ENCODE measurements around the gene PDE7B. TPM values are rescaled to one million over a fixed set of nuclear protein-coding genes. Genes with fewer than 3 reads are reported as not detected.
A peak's percentile ranks its signal among the peaks of the same experiment; 100 is the strongest.

Gene PDE7B
- total and polyA plus RNA-seq, 2 of the 13 experiments (the other 11 are each of a cell fraction or from before 2014, with no cell fraction given): not detected

GRCh38 chr6:136226027-136226673, 374.6 kb downstream of the PDE7B start (continued):
- TF ChIP-seq TFAP4 (IDR thresholded peaks at IDR 0.05; ENCODE audit: borderline replicate concordance, low read depth) (no peak), DMAP1 (CRISPR knock-in tag; IDR thresholded peaks at IDR 0.05) (no peak), ZNF317 (CRISPR knock-in tag; IDR thresholded peaks at IDR 0.05) (no peak), ZNF484 (CRISPR knock-in tag; IDR thresholded peaks at IDR 0.05; ENCODE audit: borderline replicate concordance, low read depth) (no peak), GATAD2A (CRISPR knock-in tag; IDR thresholded peaks at IDR 0.05) (peak; percentile 80), FOXK1 (CRISPR knock-in tag; IDR thresholded peaks at IDR 0.05; ENCODE audit: borderline replicate concordance, low read depth) (no peak; the same call in 1 of the 2 replicates), ASH2L (IDR thresholded peaks at IDR 0.05; ENCODE audit: insufficient read length, low read depth, low read length) (peak; percentile 8), HINFP (CRISPR knock-in tag; IDR thresholded peaks at IDR 0.05; ENCODE audit: low read depth) (no peak), PAWR (CRISPR knock-in tag; IDR thresholded peaks at IDR 0.05; ENCODE audit: borderline replicate concordance) (no peak), NFIC (IDR thresholded peaks at IDR 0.05; ENCODE audit: low read length) (no peak), PHB2 (IDR thresholded peaks at IDR 0.05; ENCODE audit: partially characterized antibody) (no peak), ZNF337 (CRISPR knock-in tag; IDR thresholded peaks at IDR 0.05; ENCODE audit: borderline replicate concordance, low read depth) (no peak), KAT8 (CRISPR knock-in tag; IDR thresholded peaks at IDR 0.05) (peak; percentile 12; the same call in 1 of the 2 replicates), SMC3 (IDR thresholded peaks at IDR 0.05; ENCODE audit: low read length) (peak; percentile 98)
- TF ChIP-seq, protein P1, sequence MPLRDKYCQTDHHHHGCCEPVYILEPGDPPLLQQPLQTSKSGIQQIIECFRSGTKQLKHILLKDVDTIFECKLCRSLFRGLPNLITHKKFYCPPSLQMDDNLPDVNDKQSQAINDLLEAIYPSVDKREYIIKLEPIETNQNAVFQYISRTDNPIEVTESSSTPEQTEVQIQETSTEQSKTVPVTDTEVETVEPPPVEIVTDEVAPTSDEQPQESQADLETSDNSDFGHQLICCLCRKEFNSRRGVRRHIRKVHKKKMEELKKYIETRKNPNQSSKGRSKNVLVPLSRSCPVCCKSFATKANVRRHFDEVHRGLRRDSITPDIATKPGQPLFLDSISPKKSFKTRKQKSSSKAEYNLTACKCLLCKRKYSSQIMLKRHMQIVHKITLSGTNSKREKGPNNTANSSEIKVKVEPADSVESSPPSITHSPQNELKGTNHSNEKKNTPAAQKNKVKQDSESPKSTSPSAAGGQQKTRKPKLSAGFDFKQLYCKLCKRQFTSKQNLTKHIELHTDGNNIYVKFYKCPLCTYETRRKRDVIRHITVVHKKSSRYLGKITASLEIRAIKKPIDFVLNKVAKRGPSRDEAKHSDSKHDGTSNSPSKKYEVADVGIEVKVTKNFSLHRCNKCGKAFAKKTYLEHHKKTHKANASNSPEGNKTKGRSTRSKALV (CRISPR knock-in tag; IDR thresholded peaks at IDR 0.05): 0 out of 2 replicates have a peak, but pooled peaks have one; percentile 13
- TF ChIP-seq, protein P2, sequence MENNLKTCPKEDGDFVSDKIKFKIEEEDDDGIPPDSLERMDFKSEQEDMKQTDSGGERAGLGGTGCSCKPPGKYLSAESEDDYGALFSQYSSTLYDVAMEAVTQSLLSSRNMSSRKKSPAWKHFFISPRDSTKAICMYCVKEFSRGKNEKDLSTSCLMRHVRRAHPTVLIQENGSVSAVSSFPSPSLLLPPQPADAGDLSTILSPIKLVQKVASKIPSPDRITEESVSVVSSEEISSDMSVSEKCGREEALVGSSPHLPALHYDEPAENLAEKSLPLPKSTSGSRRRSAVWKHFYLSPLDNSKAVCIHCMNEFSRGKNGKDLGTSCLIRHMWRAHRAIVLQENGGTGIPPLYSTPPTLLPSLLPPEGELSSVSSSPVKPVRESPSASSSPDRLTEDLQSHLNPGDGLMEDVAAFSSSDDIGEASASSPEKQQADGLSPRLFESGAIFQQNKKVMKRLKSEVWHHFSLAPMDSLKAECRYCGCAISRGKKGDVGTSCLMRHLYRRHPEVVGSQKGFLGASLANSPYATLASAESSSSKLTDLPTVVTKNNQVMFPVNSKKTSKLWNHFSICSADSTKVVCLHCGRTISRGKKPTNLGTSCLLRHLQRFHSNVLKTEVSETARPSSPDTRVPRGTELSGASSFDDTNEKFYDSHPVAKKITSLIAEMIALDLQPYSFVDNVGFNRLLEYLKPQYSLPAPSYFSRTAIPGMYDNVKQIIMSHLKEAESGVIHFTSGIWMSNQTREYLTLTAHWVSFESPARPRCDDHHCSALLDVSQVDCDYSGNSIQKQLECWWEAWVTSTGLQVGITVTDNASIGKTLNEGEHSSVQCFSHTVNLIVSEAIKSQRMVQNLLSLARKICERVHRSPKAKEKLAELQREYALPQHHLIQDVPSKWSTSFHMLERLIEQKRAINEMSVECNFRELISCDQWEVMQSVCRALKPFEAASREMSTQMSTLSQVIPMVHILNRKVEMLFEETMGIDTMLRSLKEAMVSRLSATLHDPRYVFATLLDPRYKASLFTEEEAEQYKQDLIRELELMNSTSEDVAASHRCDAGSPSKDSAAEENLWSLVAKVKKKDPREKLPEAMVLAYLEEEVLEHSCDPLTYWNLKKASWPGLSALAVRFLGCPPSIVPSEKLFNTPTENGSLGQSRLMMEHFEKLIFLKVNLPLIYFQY (CRISPR knock-in tag; IDR thresholded peaks at IDR 0.05; ENCODE audit: borderline replicate concordance): 0 out of 2 replicates have a peak, but pooled peaks have one; percentile 38
- TF ChIP-seq, protein P3, sequence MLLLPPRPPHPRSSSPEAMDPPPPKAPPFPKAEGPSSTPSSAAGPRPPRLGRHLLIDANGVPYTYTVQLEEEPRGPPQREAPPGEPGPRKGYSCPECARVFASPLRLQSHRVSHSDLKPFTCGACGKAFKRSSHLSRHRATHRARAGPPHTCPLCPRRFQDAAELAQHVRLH (CRISPR knock-in tag; IDR thresholded peaks at IDR 0.05; ENCODE audit: borderline replicate concordance, low read depth): 0 out of 2 replicates have a peak, but pooled peaks have one; percentile 28
- TF ChIP-seq, protein P4, sequence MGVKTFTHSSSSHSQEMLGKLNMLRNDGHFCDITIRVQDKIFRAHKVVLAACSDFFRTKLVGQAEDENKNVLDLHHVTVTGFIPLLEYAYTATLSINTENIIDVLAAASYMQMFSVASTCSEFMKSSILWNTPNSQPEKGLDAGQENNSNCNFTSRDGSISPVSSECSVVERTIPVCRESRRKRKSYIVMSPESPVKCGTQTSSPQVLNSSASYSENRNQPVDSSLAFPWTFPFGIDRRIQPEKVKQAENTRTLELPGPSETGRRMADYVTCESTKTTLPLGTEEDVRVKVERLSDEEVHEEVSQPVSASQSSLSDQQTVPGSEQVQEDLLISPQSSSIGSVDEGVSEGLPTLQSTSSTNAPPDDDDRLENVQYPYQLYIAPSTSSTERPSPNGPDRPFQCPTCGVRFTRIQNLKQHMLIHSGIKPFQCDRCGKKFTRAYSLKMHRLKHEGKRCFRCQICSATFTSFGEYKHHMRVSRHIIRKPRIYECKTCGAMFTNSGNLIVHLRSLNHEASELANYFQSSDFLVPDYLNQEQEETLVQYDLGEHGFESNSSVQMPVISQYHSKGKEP (CRISPR knock-in tag; IDR thresholded peaks at IDR 0.05): 0 out of 2 replicates have a peak, but pooled peaks have one; percentile 50
